HG02840 (cell line): ENCODE measurements around the gene MAP10.
A peak's percentile ranks its signal among the peaks of the same experiment; 100 is the strongest.
"Not testable (repeated sequence)": the region's sequence is repeated elsewhere in the genome, so short reads cannot be mapped to it uniquely, and the experiment has no call there.

Experiments
- ATAC-seq: cut with Tn5 transposase; IDR thresholded peaks from one replicate; pipeline ENCODE4 v1.9.1; 2021; ENCODE audit warnings: mild to moderate bottlenecking, moderate library complexity, moderate number of reproducible peaks; ENCODE audit not compliant: unreplicated experiment, low FRiP score

MAP10 gene

GRCh38 chr1:232805269-232806185, at the start of gene MAP10:
Gene MAP10, plus strand, starts transcription at chr1:232805416. Its CDS starts 34 bp downstream, at chr1:232805450.
- ATAC-seq = peak; percentile 85

GRCh38 chr1:232764458-232765251, 40.6 kb upstream of the MAP10 start:
- no peak for ATAC-seq

- no peak for ATAC-seq
Observed at GRCh38 chr1:232765542-232765941, 39.7 kb upstream of the MAP10 start.

GRCh38 chr1:232766241-232766890, 38.9 kb upstream of the MAP10 start:
- ATAC-seq = no peak

- no peak for ATAC-seq
Observed at GRCh38 chr1:232766904-232767303, 38.3 kb upstream of the MAP10 start.

- ATAC-seq = no peak
Observed at GRCh38 chr1:232767305-232768074, 37.7 kb upstream of the MAP10 start.

GRCh38 chr1:232768793-232769192, 36.4 kb upstream of the MAP10 start:
- ATAC-seq = no peak

GRCh38 chr1:232769733-232770132, 35.5 kb upstream of the MAP10 start:
- no peak for ATAC-seq

GRCh38 chr1:232773752-232774151, 31.5 kb upstream of the MAP10 start:
- no peak for ATAC-seq

GRCh38 chr1:232776526-232777106, 28.6 kb upstream of the MAP10 start:
- ATAC-seq = no peak

- ATAC-seq = no peak
Observed at GRCh38 chr1:232780354-232780753, 24.9 kb upstream of the MAP10 start.

GRCh38 chr1:232784794-232785193, 20.4 kb upstream of the MAP10 start:
- ATAC-seq = no peak

- ATAC-seq = not testable (repeated sequence)
Observed at GRCh38 chr1:232785630-232786029, 19.6 kb upstream of the MAP10 start.

- ATAC-seq = no peak
Observed at GRCh38 chr1:232786845-232787455, 18.3 kb upstream of the MAP10 start.

- ATAC-seq = no peak
Observed at GRCh38 chr1:232788235-232788872, 16.9 kb upstream of the MAP10 start.

GRCh38 chr1:232789651-232790050, 15.6 kb upstream of the MAP10 start:
- no peak for ATAC-seq

- no peak for ATAC-seq
Observed at GRCh38 chr1:232792949-232793348, 12.3 kb upstream of the MAP10 start.

GRCh38 chr1:232793944-232794343, 11.3 kb upstream of the MAP10 start:
- no peak for ATAC-seq

GRCh38 chr1:232795497-232796053, 9.6 kb upstream of the MAP10 start:
- no peak for ATAC-seq
